Activated CD4-positive, alpha-beta T cell treated with anti-CD3 and anti-CD28 coated beads, Interleukin-2, amount 50 U/mL, for 1 hour (primary cell): Measurements from ENCODE around the gene STAT4.

Experiments
- DNase-seq: peaks from one replicate; pipeline ENCODE4 v3.0.0-alpha.2; 2020

Gene STAT4

GRCh38 chr2:191174442-191174841 lies 23.6 kb upstream of the STAT4 start:
- no peak for DNase-seq

GRCh38 chr2:191173206-191173605 lies 22.4 kb upstream of the STAT4 start:
- DNase-seq: no peak

- DNase-seq: no peak
Observed at GRCh38 chr2:191171708-191172355, 21.0 kb upstream of the STAT4 start.

GRCh38 chr2:191171286-191171685 lies 20.5 kb upstream of the STAT4 start:
- no peak for DNase-seq

GRCh38 chr2:191170773-191171172 lies 20.0 kb upstream of the STAT4 start:
- no peak for DNase-seq

- DNase-seq: no peak
Observed at GRCh38 chr2:191170301-191170636, 19.5 kb upstream of the STAT4 start.

GRCh38 chr2:191169456-191170300 lies 18.9 kb upstream of the STAT4 start:
- no peak for DNase-seq

GRCh38 chr2:191167766-191168165 lies 17.0 kb upstream of the STAT4 start:
- no peak for DNase-seq

- DNase-seq: no peak
Observed at GRCh38 chr2:191166756-191167445, 16.1 kb upstream of the STAT4 start.

GRCh38 chr2:191166111-191166755 lies 15.4 kb upstream of the STAT4 start:
- no peak for DNase-seq

GRCh38 chr2:191165176-191165643 lies 14.4 kb upstream of the STAT4 start:
- no peak for DNase-seq

GRCh38 chr2:191158747-191159146 lies 8.0 kb upstream of the STAT4 start:
- no peak for DNase-seq

GRCh38 chr2:191158193-191158592 lies 7.4 kb upstream of the STAT4 start:
- no peak for DNase-seq

GRCh38 chr2:191155608-191156071 lies 4.8 kb upstream of the STAT4 start:
- DNase-seq: no peak

- no peak for DNase-seq
Observed at GRCh38 chr2:191153716-191154115, 2.9 kb upstream of the STAT4 start.

- DNase-seq: no peak
Observed at GRCh38 chr2:191152482-191153240, 1.9 kb upstream of the STAT4 start.

- no peak for DNase-seq
Observed at GRCh38 chr2:191151331-191151730, 537 bp upstream of the STAT4 start.

- DNase-seq: no peak
Observed at GRCh38 chr2:191150230-191150599, 579 bp downstream of the STAT4 start.

- DNase-seq: no peak
Observed at GRCh38 chr2:191149391-191149790, 1.4 kb downstream of the STAT4 start.

- no peak for DNase-seq
Observed at GRCh38 chr2:191148791-191149190, 2.0 kb downstream of the STAT4 start.

- no peak for DNase-seq
Observed at GRCh38 chr2:191148281-191148680, 2.5 kb downstream of the STAT4 start.

- no peak for DNase-seq
Observed at GRCh38 chr2:191145769-191146471, 4.9 kb downstream of the STAT4 start.
